HG03565 (cell line): ENCODE measurements around the gene SLC6A11.

Source experiments
- ATAC-seq: cut with Tn5 transposase; IDR thresholded peaks from one replicate; pipeline ENCODE4 v1.9.1; 2021; ENCODE audit warnings: mild to moderate bottlenecking, moderate library complexity; ENCODE audit not compliant: unreplicated experiment

Gene SLC6A11

GRCh38 chr3:10974746-10975375, 158.8 kb downstream of the SLC6A11 start:
- no peak for ATAC-seq

- ATAC-seq, result no peak
Observed at GRCh38 chr3:10975695-10976234, 159.7 kb downstream of the SLC6A11 start.

- no peak for ATAC-seq
Observed at GRCh38 chr3:10976770-10977169, 160.7 kb downstream of the SLC6A11 start.

- ATAC-seq, result no peak
Observed at GRCh38 chr3:10977892-10978510, 162.0 kb downstream of the SLC6A11 start.

DNA sequence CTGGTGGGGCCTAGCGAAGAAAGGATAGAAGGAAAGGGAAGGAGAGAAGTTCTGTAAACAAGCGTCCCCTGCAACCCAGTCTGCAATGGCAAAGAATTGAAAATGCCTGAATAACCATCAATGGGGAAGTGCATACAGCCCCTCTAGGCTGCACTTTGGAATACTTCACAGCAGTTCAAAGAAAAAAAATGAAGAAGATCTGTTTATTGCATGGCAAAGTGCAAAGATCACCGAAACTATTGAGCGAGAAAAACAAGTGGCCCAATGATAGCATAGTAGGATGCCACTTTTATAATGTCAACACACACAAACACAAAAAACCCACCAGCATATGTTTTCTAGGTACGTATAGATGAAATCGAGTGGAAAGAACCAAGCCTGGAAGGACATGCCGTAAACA, 162.9 kb downstream of the SLC6A11 start:
- no peak for ATAC-seq

DNA sequence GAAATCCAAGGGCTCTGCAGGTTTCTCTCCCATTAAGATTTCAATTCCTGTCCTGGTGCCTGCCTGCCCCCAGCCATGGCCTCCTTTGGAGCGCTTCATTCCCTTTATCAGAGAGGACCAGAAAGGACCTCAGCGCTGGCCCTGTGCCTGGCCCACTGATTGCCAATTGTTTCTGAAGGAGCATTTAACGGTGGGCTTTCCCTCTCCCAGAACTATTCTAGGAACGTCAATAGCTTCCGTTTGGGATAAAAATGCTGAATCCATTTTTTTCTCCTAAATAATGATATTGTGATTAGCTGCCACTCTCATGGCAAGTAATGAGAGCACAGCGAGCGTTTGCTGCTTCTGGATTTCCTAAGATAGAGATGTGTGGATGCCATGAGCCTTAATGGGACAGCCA, 164.3 kb downstream of the SLC6A11 start:
- no peak for ATAC-seq

- no peak for ATAC-seq
Observed at GRCh38 chr3:10981031-10981430, 165.0 kb downstream of the SLC6A11 start.

DNA sequence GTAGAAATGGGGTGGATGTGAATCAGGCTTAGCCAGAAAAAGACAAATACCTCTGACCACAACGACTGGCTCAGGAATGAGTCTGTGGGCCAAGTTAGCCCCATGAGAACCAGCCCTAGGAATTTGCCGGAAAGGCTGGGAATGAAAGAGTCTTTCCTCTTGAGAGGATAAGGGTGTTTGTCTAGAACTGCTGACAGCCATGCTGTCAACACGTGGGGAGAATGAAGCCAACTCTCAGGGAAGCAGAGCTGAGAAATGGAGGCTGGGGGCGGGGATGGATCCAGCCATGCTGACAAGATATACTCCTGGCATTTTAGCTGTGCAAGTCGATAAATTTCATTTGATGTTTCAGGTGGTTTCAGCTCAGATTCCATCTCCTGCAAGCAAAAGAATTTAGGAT, 165.9 kb downstream of the SLC6A11 start:
- ATAC-seq, result no peak

DNA sequence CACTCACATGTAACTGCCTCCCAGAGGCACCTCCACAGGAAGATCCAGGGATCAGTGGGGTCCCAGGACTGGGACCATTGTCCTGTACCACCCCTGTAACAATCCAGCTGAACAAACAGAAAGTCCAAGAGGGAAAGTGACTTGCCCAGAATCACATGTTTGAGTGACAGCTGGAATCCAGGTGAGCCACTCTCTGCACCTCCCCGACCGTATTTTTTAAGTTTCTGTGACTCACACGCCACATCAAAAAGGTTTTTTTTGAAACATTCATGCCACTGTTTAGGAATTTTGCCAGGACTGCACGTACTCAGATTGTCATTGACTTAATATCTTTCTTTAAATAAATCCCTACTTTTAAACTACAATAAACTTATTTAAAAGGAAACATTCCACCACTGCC, 166.8 kb downstream of the SLC6A11 start:
- ATAC-seq, result no peak

- ATAC-seq, result no peak
Observed at GRCh38 chr3:10983219-10983916, 167.3 kb downstream of the SLC6A11 start.

DNA sequence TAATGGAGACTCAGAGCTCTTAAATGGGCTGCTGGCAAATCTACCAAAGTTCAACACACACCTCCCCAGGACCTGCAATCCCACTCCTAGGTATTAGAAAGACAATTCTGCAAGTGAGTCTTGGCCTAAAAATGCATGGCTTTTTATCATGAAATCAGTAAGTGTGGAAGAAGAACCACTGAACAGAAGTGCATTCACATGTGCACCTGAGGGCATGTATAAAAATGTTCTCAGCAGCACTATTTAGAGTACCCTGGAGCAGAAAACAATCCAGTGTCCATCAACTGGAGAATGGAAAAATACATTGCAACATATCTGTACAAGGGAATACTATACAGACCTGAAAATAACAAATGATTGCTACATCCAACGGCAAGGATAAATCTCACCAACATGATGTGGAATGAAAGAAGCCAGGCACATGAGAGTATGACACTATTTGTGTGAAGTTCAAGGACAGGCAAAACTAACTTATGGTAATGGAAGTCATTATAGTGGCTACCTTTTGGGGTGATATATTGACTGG, 168.4 kb downstream of the SLC6A11 start:
- no peak for ATAC-seq

DNA sequence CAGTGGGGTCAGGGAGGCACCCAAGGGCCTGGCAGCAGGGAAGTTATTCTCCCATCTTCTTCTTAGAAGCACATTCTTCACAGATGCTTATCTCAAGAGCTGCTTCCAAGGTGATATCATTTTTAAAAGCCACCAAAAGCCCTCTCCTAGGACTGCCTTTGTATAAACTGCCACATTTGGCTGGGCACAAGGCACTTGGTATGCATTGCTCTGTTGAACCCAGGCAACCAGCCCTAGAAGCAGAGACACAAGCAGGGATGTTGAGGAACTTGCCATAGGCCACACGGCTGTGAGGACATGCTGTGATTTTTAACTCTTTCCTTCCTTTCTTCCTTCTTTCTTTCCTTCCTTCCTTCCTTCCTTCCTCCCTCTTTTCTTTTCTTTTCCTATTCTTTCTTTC, 169.2 kb downstream of the SLC6A11 start:
- ATAC-seq, result no peak

- ATAC-seq, result no peak
Observed at GRCh38 chr3:10986592-10986991, 170.6 kb downstream of the SLC6A11 start.

DNA sequence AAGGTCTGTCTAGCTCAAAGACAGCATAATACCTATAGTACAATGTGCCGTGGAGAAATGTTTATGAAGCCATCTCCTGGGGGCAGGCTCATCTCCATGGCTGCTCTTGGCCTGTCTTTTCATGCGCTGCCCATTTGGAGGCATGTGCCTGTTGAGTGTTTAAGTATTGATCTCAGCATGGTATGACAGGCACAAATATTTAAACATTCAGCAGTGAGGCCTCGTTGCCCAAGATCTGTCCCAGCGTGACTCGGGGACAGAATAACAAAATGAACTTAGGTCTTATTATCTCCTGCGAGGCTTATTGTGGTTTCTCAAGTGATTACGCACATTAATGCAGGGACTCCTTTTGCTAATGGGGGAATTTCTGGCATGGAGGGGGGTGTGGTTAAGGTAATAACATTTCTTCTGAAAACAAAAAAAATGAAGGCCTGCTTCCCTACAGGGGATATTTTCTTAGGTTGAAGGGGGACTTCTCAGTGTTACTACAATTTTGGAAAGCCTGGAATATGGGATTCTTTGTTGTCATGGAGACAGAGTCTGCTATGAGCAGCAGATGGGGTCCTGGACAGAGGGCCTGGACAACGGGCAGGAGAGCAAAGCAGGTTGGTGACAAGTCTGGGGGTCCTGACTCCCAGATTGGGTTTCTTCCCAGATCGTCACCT, 172.1 kb downstream of the SLC6A11 start:
- ATAC-seq, result no peak

GRCh38 chr3:10988991-10989484, 173.0 kb downstream of the SLC6A11 start:
- ATAC-seq, result no peak
